Stomach (tissue), 9 donors: ENCODE results near the gene LRCH4. TPM values are rescaled to one million over a fixed set of nuclear protein-coding genes. Genes with fewer than 3 reads are reported as not detected.

Experiments
- DNase-seq, 2 donors: peaks; one replicate each; pipeline versions ENCODE4 v3.0.0 to v3.0.0-alpha.2; 2013 to 2019
- H3K27ac ChIP-seq, 5 donors: fragments of 200-600 bp in 4 of 5; sonication (generic) in 4 of 5; one replicate each; pipeline ENCODE4 v1.5.1; 2013 to 2019; ENCODE audit warnings: mild to moderate bottlenecking in 1 of 5, moderate library complexity in 1 of 5
- H3K27me3 ChIP-seq, 3 donors: fragments of 200-600 bp; sonication (generic); one replicate each; pipeline ENCODE4 v1.5.1; 2017 to 2019; ENCODE audit warnings: mixed run types in 1 of 3
- H3K36me3 ChIP-seq, 4 donors: fragments of 200-600 bp; sonication (generic); 1 replicate in 3 of 4; 2 replicates in 1 of 4; pipeline ENCODE4 v1.5.1; 2016 to 2019
- H3K4me1 ChIP-seq, 4 donors: fragments of 200-600 bp; sonication (generic); one replicate each; pipeline ENCODE4 v1.5.1; 2016 to 2019
- H3K4me3 ChIP-seq, 4 donors: fragments of 200-600 bp; sonication (generic) in 3 of 4; one replicate each; pipeline ENCODE4 v1.5.1; 2016 to 2019; ENCODE audit warnings: mild to moderate bottlenecking in 1 of 4
- H3K9me3 ChIP-seq, 4 donors: fragments of 200-600 bp; sonication (generic); one replicate each; pipeline ENCODE4 v1.5.1; 2016 to 2019
- EP300 ChIP-seq: sonication (generic); formaldehyde crosslinking; IDR thresholded peaks from one replicate; pipeline ENCODE4 v1.6.1; 2017; ENCODE audit warnings: antibody characterized with exemption
- POLR2A ChIP-seq, 4 donors: fragments of 450-650 bp; IDR thresholded peaks; one replicate each; pipeline ENCODE4 v1.6.1; 2016; ENCODE audit warnings: antibody characterized with exemption in 4 of 4, control low read depth in 2 of 4, mild to moderate bottlenecking in 1 of 4, moderate library complexity in 1 of 4
- POLR2AphosphoS5 ChIP-seq, 3 donors: sonication (generic); formaldehyde crosslinking; IDR thresholded peaks; one replicate each; pipeline ENCODE4 v1.6.1; 2016; ENCODE audit warnings: antibody characterized with exemption in 3 of 3
- WGBS, 5 donors: extraction: QIAGEN DNeasy Blood & Tissue Kit in 3 of 5; methylation state at CpG; one replicate each; pipeline versions ENCODE4 v1.1.5 to v1.1.7; 2013 to 2018; 5-methylcytosine and 5-hydroxymethylcytosine counted together
- intact Hi-C: fragments of 100-400 bp; cut with DNase I; formaldehyde crosslinking; loops from one replicate; pipeline ENCODE4 v1.15.1; 2023; ENCODE audit warnings: low total_unique reads
- polyA plus RNA-seq, 3 donors: library from polyadenylated mRNA; stranded (reverse); fragments of 200-250 nt; gene quantifications; one replicate each; pipeline ENCODE4 v1.2.3, GENCODE V29; 2013
- total RNA-seq, 5 donors: library from RNA; depleted of rRNA; stranded (reverse); fragments of >200 nt; gene quantifications; one replicate each; pipeline versions ENCODE4 v1.1.0 to v1.2.3, GENCODE V29; 2014 to 2016
- TF ChIP-seq, protein P1 (sequence below), 7 experiments: fragments of 450-650 bp in 4 of 7; fragments of 200-600 bp in 3 of 7; sonication (generic) in 3 of 7; IDR thresholded peaks; one replicate each; pipeline ENCODE4 v1.5.1; 2016 to 2019; ENCODE audit warnings: antibody characterized with exemption in 7 of 7, control low read depth in 2 of 7, mild to moderate bottlenecking in 1 of 7
- donor health status: healthy with polysubstance abuse.
- donor health status: Bipolar disorder and iron deficiency.
- donor health status: healthy.

Gene LRCH4
- total and polyA plus RNA-seq, 8 donors = 23.5 to 263 (median 46.9) TPM

DNA sequence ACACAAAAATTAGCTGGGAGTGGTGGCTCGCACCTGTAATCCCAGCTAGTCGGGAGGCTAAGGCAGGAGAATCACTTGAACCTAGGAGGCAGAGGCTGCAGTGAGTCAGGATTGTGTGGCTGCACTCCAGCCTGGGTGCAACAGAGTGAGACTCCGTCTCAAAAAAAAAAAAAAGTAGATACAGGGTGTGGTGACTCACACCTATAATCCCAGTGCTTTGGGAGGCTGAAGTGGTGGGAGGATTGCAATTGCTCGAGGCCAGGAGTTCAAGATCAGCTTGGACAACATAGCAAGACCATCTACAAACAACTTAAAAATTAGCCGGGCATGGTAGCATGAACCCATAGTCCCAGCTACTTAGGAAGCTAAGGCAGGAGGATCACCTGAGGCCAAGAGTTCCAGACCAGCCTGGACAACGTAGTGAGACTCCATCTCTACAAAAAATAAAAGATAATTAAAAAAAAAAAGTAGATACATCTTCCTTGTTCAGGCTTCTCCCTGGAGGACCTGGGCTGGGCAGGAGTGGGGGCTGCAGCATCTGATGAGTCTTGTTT lies 28.5 kb upstream of the LRCH4 start:
- intact Hi-C loops = no loop called here
- TF ChIP-seq, protein P1, sequence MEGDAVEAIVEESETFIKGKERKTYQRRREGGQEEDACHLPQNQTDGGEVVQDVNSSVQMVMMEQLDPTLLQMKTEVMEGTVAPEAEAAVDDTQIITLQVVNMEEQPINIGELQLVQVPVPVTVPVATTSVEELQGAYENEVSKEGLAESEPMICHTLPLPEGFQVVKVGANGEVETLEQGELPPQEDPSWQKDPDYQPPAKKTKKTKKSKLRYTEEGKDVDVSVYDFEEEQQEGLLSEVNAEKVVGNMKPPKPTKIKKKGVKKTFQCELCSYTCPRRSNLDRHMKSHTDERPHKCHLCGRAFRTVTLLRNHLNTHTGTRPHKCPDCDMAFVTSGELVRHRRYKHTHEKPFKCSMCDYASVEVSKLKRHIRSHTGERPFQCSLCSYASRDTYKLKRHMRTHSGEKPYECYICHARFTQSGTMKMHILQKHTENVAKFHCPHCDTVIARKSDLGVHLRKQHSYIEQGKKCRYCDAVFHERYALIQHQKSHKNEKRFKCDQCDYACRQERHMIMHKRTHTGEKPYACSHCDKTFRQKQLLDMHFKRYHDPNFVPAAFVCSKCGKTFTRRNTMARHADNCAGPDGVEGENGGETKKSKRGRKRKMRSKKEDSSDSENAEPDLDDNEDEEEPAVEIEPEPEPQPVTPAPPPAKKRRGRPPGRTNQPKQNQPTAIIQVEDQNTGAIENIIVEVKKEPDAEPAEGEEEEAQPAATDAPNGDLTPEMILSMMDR (IDR thresholded peaks at IDR 0.05) = no peak
- TF ChIP-seq EP300 (no peak), POLR2AphosphoS5 (IDR thresholded peaks at IDR 0.05) (no peak), POLR2A (IDR thresholded peaks at IDR 0.05) (no peak)
- Histone ChIP-seq H3K4me1 (peaks cover 9 to 22% (median 20%) of the 10 kb centered on the region in 4 donors), H3K27ac (no peak overlapping the region), H3K9me3 (no peaks in the 10 kb centered on the region), H3K36me3 (peaks cover 0 to 22% (median 14%) of the 10 kb centered on the region in 4 donors), H3K27me3 (no peaks in the 10 kb centered on the region), H3K4me3 (no peak overlapping the region)
- no peak for DNase-seq
- 80 to 90% (median 84%) methylated on average over 6 of the region's 6 CpGs for WGBS, 5 donors

GRCh38 chr7:100613412-100614175 lies 27.7 kb upstream of the LRCH4 start:
- TF ChIP-seq, protein P1 (IDR thresholded peaks at IDR 0.05) = no peak
- no peak for TF ChIP-seq POLR2AphosphoS5 (IDR thresholded peaks at IDR 0.05)
- TF ChIP-seq EP300 = no peak
- no peak for TF ChIP-seq POLR2A (IDR thresholded peaks at IDR 0.05)
- 85 to 96% (median 88%) methylated on average over 7 to 13 of the region's 13 CpGs for WGBS, 5 donors
- intact Hi-C loops = no loop called here
- Histone ChIP-seq H3K27me3 (no peaks in the 10 kb centered on the region), H3K4me3 (peak overlapping the region; percentile 70 to 89 (median 86)), H3K4me1 (peaks cover 9 to 22% (median 20%) of the 10 kb centered on the region in 4 donors), H3K27ac (peak overlapping the region in 2 of 5 donors; percentile 88 to 98), H3K9me3 (no peaks in the 10 kb centered on the region), H3K36me3 (peaks cover 0 to 22% (median 14%) of the 10 kb centered on the region in 4 donors)
- no peak for DNase-seq

- peak overlapping the region; percentile 53 to 98 (median 95) for H3K27ac ChIP-seq
- 1 to 6% (median 3%) methylated on average over 11 to 29 of the region's 29 CpGs for WGBS, 5 donors
Observed at GRCh38 chr7:100612730-100613390, 26.9 kb upstream of the LRCH4 start.

More at GRCh38 chr7:100612730-100613390, 26.9 kb upstream of the LRCH4 start:
- H3K4me1 ChIP-seq = peaks cover 9 to 22% (median 20%) of the 10 kb centered on the region in 4 donors
- no peaks in the 10 kb centered on the region for H3K27me3 ChIP-seq
- intact Hi-C loops = no loop called here
- H3K36me3 ChIP-seq = peaks cover 0 to 22% (median 14%) of the 10 kb centered on the region in 4 donors
- peak overlapping the region; percentile 70 to 89 (median 86) for H3K4me3 ChIP-seq
- H3K9me3 ChIP-seq = no peaks in the 10 kb centered on the region
- TF ChIP-seq EP300 (no peak), POLR2AphosphoS5 (IDR thresholded peaks at IDR 0.05) (no peak), POLR2A (IDR thresholded peaks at IDR 0.05) (no peak)
- TF ChIP-seq, protein P1 (IDR thresholded peaks at IDR 0.05) = no peak
- DNase-seq = peak in 1 of 2 donors; percentile 57
